Measurements from ENCODE around the gene SFT2D2.

Gene SFT2D2

GRCh38 chr1:168230709-168231108 is 4.9 kb downstream of the SFT2D2 start:
- ChIA-PET CTCF (interaction anchor here (1.2 to 2.2 kb wide), 2 partner anchors 13 to 112 kb away, joined by 3 to 7 read pairs; no protein-coding TSS in a partner anchor), POLR2A (no interaction called here)
- DNase-seq (ENCODE audit: low read depth, low spot score) = no peak
- H3K4me3 ChIP-seq (ENCODE audit: low read depth, low read length) = no peak overlapping the region
- TF ChIP-seq, protein P1, sequence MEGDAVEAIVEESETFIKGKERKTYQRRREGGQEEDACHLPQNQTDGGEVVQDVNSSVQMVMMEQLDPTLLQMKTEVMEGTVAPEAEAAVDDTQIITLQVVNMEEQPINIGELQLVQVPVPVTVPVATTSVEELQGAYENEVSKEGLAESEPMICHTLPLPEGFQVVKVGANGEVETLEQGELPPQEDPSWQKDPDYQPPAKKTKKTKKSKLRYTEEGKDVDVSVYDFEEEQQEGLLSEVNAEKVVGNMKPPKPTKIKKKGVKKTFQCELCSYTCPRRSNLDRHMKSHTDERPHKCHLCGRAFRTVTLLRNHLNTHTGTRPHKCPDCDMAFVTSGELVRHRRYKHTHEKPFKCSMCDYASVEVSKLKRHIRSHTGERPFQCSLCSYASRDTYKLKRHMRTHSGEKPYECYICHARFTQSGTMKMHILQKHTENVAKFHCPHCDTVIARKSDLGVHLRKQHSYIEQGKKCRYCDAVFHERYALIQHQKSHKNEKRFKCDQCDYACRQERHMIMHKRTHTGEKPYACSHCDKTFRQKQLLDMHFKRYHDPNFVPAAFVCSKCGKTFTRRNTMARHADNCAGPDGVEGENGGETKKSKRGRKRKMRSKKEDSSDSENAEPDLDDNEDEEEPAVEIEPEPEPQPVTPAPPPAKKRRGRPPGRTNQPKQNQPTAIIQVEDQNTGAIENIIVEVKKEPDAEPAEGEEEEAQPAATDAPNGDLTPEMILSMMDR (IDR thresholded peaks at IDR 0.05; ENCODE audit: insufficient read depth, low read length, missing control alignments) = no peak

GRCh38 chr1:168234846-168235547 is 9.2 kb downstream of the SFT2D2 start:
- ChIA-PET CTCF (interaction anchor here (0.6 to 3.2 kb wide), 20 partner anchors 9 to 520 kb away, joined by 3 to 25 read pairs (median 5); partner anchors contain the start of gene SFT2D2), POLR2A (no interaction called here)
- no peak for DNase-seq (ENCODE audit: low read depth, low spot score)

DNA sequence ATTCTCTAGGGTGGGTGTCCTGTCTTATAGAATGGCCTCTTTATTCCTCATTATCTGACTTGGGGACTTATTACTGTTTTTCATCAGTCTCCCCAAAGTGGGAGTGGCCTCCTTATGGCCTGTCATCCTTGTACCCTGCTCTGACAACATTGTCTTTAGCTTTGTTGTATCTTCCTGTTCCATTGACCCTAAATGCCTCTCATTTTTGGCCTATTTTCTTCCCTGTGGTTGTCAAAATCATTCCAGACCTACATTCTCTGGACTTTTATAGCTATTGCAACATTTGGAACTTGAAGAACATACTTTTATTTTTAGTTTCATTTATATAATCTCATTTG is 9.7 kb downstream of the SFT2D2 start:
- DNase-seq (ENCODE audit: low read depth, low spot score) = no peak
- POLR2A ChIA-PET = no interaction called here
- CTCF ChIA-PET = interaction anchor here (0.7 to 3.2 kb wide), 18 partner anchors 8 to 521 kb away, joined by 3 to 25 read pairs (median 6); partner anchors contain the start of gene SFT2D2
- TF ChIP-seq, protein P1 (IDR thresholded peaks at IDR 0.05; ENCODE audit: insufficient read depth, low read length, missing control alignments) = no peak
- H3K4me3 ChIP-seq (ENCODE audit: low read depth, low read length) = no peak overlapping the region

More at GRCh38 chr1:168234846-168235547, 9.2 kb downstream of the SFT2D2 start:
- H3K4me3 ChIP-seq (ENCODE audit: low read depth, low read length) = no peak overlapping the region
- TF ChIP-seq, protein P1 (IDR thresholded peaks at IDR 0.05; ENCODE audit: insufficient read depth, low read length, missing control alignments) = peak; percentile 68

DNA sequence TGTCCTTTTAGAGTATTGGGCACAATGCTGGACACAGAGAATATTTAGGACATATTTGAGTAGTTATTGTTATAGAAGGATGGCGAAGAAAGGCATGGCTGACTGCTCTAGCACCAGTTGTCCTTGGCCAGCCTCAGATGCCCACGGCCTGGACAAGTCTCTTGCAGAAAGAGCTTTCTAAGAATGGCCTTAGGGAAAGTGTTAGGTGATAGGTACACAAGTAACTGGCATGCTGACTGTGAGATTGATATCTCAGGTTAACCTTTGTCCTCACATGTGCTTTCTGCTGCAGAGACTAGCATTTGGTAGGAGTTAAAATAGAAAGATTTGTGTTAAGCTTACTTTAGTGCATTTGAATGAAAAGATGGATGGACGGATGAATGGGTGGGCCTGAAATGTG is 10.1 kb downstream of the SFT2D2 start:
- DNase-seq (ENCODE audit: low read depth, low spot score) = no peak
- POLR2A ChIA-PET = no interaction called here

GRCh38 chr1:168236836-168237611 is 11.2 kb downstream of the SFT2D2 start:
- ChIA-PET CTCF (interaction anchor here (1.5 to 3.2 kb wide), 3 partner anchors 11 to 91 kb away, joined by 3 to 25 read pairs (median 13); partner anchors contain the start of gene SFT2D2), POLR2A (no interaction called here)
- TF ChIP-seq, protein P1 (IDR thresholded peaks at IDR 0.05; ENCODE audit: insufficient read depth, low read length, missing control alignments) = no peak
- DNase-seq (ENCODE audit: low read depth, low spot score) = no peak
- no peak overlapping the region for H3K4me3 ChIP-seq (ENCODE audit: low read depth, low read length)

More for the DNA sequence above, 10.1 kb downstream of the SFT2D2 start:
- TF ChIP-seq, protein P1 (IDR thresholded peaks at IDR 0.05; ENCODE audit: insufficient read depth, low read length, missing control alignments) = no peak
- CTCF ChIA-PET = interaction anchor here (0.7 to 3.2 kb wide), 17 partner anchors 8 to 130 kb away, joined by 3 to 25 read pairs (median 6); partner anchors contain the start of gene SFT2D2
- no peak overlapping the region for H3K4me3 ChIP-seq (ENCODE audit: low read depth, low read length)

DNA sequence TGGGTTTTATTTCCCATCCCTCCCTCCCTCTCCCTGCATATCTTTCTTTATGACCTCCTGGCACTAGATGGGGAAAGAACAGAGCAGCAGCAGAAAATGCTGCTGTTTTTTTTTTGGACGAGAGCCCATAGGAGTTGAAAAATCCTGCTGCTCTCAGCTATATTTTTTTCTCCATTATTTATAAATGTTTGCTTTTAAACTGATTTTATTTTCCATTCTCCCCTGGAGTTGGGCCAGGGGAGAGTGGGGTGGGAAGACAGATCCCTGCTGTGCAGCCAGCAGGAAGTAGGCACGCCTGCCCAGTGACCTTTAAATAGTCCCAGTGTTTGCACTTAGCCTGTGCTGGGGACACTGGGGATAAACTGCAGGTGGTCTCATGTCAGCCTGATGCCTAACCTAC is 17.4 kb downstream of the SFT2D2 start:
- CTCF ChIA-PET = interaction anchor here (0.6 to 1.4 kb wide), 2 partner anchors 8 to 65 kb away, joined by 3 to 6 read pairs; no protein-coding TSS in a partner anchor
- H3K4me3 ChIP-seq (ENCODE audit: low read depth, low read length) = no peak overlapping the region
- TF ChIP-seq, protein P1 (IDR thresholded peaks at IDR 0.05; ENCODE audit: insufficient read depth, low read length, missing control alignments) = no peak
- POLR2A ChIA-PET = no interaction called here
- no peak for DNase-seq (ENCODE audit: low read depth, low spot score)

Data from AG04449 (cell line).